Measurements from ENCODE around the gene IFNGR1.

DNA sequence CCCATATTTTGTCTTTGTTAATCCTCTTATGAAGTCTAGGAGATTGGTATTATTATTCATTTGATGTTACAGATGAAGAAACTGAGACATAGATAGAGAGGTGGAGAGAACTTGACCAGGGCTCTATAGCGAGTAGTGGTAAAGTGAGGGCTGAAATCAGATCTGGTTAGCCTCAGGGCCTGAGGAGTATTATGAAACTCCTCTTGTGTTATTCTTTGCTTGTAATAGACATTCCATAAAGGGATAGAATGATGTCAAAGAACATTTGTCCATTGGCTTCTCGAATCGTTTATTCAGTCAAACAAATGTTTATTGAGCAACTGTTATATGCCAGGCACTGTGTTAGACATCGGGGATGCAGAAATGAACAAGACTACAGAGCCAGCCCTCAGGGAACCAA is 45.7 kb downstream of the IFNGR1 start, which contains the start of gene IL22RA2:
- TF ChIP-seq, protein P1, sequence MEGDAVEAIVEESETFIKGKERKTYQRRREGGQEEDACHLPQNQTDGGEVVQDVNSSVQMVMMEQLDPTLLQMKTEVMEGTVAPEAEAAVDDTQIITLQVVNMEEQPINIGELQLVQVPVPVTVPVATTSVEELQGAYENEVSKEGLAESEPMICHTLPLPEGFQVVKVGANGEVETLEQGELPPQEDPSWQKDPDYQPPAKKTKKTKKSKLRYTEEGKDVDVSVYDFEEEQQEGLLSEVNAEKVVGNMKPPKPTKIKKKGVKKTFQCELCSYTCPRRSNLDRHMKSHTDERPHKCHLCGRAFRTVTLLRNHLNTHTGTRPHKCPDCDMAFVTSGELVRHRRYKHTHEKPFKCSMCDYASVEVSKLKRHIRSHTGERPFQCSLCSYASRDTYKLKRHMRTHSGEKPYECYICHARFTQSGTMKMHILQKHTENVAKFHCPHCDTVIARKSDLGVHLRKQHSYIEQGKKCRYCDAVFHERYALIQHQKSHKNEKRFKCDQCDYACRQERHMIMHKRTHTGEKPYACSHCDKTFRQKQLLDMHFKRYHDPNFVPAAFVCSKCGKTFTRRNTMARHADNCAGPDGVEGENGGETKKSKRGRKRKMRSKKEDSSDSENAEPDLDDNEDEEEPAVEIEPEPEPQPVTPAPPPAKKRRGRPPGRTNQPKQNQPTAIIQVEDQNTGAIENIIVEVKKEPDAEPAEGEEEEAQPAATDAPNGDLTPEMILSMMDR (IDR thresholded peaks at IDR 0.05) = no peak
- no peak for TF ChIP-seq EZH2phosphoT487 (IDR thresholded peaks at IDR 0.05)
- no peak for TF ChIP-seq EZH2 (IDR thresholded peaks at IDR 0.05)

All from neural progenitor cell (in vitro differentiated cells).